HG02852 (cell line): ENCODE results near the gene COIL.
"Not testable (repeated sequence)": the region's sequence is repeated elsewhere in the genome, so short reads cannot be mapped to it uniquely, and the experiment has no call there.

Source experiments
- ATAC-seq: cut with Tn5 transposase; IDR thresholded peaks from one replicate; pipeline ENCODE4 v1.9.1; 2021; ENCODE audit warnings: mild to moderate bottlenecking, moderate library complexity; ENCODE audit not compliant: unreplicated experiment

The COIL gene, protein sequence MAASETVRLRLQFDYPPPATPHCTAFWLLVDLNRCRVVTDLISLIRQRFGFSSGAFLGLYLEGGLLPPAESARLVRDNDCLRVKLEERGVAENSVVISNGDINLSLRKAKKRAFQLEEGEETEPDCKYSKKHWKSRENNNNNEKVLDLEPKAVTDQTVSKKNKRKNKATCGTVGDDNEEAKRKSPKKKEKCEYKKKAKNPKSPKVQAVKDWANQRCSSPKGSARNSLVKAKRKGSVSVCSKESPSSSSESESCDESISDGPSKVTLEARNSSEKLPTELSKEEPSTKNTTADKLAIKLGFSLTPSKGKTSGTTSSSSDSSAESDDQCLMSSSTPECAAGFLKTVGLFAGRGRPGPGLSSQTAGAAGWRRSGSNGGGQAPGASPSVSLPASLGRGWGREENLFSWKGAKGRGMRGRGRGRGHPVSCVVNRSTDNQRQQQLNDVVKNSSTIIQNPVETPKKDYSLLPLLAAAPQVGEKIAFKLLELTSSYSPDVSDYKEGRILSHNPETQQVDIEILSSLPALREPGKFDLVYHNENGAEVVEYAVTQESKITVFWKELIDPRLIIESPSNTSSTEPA

DNA sequence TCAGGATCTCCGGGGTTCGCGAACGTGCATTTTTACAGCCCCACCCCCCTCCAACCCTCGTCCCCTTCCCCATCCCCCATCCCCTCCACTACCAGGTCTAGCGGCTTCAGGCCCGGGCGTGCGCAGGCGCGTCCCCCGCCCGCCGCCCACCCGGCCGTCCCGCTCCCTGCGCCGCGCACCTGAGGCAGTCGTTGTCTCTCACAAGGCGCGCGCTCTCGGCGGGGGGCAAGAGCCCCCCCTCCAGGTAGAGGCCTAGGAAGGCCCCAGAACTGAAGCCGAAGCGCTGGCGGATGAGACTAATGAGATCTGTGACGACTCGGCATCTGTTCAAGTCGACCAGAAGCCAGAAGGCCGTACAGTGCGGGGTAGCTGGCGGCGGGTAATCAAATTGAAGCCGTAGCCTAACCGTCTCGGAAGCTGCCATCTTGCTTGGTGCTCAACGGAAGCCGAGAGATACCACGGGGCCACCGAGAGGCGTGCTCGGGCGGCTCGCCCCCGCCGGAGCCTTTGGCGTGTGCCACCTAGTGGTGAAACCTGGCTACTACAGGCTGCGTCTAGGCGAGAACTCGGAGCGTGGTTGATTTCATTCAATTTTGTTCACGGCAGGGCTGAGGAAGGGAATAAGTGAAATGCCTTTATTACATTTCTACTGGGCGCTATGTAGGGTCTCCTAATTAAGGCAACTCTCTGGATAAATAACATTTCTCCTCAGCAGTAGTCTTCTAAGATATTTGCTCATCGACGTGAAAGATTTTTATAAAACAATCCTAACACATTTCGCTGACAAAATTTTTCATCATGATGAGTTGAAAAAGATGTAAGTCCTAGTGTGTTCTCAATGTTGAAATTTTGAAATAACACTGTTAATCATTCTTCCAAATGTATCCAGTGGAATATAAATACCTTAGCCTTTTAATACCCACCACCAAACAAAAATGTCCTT, at the start of gene COIL:
COIL (minus strand) TSS at position 455 of the 943 bp plus-strand sequence; CDS start at position 424, 31 bp downstream.
- peak; percentile 95 for ATAC-seq

- no peak for ATAC-seq
Observed at GRCh38 chr17:57010487-57010886, 49.6 kb upstream of the COIL start.

GRCh38 chr17:57009737-57010445, 49.0 kb upstream of the COIL start:
- peak; percentile 66 for ATAC-seq

DNA sequence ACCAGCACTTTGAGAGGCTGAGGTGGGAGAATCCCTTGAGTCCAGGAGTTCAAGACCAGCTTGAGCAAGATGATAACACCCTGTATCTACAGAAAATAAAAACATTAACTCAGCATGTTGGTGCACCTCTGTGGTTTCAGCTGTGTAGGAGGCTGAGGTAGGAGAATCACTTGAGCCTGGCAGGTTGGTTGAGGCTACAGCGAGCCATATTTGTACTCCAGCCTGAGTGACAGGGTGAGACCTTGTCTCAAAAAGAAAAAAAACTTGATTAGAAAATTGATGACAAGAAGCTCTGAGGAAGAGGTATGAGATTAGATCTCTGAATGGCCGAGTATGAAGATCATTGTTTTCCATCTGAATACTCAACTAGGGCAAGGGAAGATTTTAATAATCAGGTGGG, 48.1 kb upstream of the COIL start:
- ATAC-seq: no peak

DNA sequence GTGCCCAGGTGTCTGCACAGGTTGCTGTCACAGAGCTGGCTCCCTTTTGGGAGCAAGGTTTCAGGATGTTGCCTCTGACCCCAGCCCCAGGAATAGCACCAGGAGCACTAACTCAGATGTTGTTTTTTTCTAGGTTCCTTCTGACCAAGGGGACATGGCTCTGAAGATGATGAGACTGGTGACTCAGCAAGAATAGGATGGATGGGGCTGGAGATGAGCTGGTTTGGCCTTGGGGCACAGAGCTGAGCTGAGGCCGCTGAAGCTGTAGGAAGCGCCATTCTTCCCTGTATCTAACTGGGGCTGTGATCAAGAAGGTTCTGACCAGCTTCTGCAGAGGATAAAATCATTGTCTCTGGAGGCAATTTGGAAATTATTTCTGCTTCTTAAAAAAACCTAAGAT, 45.2 kb upstream of the COIL start:
- ATAC-seq: no peak

GRCh38 chr17:57004944-57005579, 44.2 kb upstream of the COIL start:
- ATAC-seq: peak; percentile 84

GRCh38 chr17:57002904-57003303, 42.1 kb upstream of the COIL start:
- no peak for ATAC-seq

DNA sequence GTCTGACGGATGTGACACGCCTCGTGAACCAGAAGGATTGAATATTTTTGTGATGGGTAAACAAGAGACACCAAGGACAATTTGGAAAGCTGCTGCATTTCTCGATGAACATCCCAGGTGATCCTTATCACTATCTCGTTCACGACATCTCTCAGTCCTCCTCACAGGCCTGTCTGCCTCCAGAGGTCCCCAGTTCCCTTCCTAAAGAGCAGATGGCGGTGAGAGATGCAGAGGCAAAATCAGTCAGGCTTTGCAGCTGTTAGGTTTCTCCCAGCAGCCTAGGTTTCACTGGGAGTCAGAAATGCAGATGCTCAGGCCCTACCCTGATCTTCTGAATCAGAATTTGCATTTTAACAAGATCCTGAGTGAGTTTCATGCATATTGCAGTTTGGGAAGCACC, 40.7 kb upstream of the COIL start:
- ATAC-seq: no peak

GRCh38 chr17:56997313-56997712, 36.5 kb upstream of the COIL start:
- ATAC-seq: no peak

DNA sequence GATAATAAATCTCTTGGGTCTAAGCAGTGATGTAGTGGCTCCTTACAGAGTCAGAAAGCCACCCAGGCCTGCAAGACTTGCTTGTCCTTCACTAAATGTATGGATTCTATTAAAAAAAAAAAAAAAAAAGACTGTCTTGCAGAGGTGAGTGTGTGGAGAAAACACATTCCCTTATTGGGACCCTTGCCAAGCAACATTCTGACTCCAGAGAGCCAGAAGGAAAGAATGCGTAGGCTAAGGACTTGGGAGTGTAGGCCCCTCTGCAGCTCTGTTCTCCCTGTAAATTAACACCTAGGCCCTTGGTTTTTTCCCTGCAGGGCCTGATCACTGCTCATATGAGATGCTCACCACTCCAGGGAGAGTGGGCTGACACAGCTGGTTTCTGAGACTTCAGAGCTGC, 34.9 kb upstream of the COIL start:
- no peak for ATAC-seq

DNA sequence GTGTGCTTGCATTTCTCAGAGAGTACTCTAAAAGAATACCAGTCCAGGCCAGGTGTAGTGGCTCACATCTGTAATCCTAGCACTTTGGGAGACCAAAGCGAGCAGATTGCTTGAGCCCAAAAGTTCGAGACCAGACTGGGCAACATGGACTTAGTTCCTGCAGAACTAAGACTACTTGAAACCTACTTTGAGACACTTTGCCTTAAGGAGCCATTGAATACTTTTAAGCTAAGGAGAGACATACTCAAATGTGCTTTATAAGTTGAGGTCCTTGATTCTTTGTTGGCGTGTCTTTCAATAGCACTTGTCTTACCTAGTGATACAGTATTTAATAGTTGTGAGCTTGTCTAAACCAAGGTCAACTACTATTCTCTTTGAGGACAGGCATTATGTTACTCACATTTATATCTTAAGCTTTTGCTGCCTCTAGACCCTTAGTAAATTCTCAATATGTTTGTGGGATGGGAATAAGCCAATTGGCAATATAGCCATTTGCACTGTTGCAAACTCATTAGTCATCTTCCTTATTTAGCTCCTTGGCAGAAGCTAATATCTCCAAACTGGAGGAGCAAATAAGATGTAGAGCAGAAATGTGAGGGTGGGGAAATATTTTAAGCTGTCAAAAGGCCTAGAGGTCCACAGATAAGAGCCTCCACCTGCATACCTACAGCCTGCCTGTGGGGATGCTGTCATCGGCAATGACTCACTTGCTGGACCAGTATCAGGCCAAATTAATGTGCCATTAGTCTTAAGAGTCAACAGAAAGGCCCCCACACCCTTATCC, 33.4 kb upstream of the COIL start:
- ATAC-seq: no peak

GRCh38 chr17:56992364-56992763, 31.5 kb upstream of the COIL start:
- no peak for ATAC-seq

DNA sequence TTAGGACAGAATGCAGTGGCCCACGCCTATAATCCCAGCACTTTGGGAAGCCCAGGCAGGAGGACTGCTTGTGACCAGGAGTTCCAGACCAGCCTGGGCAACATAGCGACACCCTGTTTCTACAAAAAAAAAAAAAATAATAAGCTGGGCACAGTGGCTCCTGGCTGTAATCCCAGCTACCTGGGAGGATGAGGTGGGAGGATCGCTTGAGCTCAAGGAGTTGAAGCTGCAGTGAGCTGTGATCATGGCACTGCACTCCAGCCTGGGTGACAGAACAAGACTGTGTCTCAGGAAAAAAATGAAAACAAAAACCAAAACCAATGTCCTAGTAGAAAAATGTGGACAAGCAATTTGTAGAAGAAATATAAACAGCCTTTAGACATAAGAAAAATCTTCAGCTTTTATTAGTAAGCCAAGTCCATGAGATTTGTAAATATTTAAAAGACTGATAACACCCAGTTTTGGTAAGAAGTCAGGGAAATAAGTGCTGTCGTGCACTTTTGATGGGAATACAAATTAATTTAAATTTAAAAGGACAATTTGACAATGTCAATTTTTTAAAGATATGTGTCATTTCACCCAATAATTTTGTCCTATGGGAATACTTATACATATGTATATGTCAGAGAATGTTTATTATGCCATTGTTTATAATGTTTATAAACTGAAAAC, 28.2 kb upstream of the COIL start:
- no peak for ATAC-seq

DNA sequence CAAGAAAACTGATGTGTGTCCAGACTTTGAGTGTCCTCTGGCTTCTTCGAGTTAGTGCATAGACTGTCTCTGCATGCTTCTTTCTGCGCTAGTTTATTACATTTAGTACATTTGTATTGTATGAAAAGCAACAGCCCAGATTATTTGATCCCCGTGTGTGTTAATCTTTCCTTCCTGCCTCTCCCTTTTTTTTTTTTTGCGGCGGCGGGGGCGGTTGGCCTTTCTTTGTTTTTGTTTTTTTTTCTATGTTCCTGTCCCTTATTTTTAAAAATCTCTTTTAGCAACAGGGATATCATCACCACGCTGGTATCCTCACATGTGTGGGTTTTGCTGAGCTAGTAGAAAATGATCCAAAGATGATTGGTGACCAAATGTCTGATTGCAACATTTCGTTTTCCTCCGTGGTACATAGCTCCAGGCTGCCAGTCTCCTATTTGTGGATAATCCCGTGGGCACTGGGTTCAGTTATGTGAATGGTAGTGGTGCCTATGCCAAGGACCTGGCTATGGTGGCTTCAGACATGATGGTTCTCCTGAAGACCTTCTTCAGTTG, 26.5 kb upstream of the COIL start:
- no peak for ATAC-seq

GRCh38 chr17:56985371-56986162, 24.7 kb upstream of the COIL start:
- ATAC-seq: no peak

DNA sequence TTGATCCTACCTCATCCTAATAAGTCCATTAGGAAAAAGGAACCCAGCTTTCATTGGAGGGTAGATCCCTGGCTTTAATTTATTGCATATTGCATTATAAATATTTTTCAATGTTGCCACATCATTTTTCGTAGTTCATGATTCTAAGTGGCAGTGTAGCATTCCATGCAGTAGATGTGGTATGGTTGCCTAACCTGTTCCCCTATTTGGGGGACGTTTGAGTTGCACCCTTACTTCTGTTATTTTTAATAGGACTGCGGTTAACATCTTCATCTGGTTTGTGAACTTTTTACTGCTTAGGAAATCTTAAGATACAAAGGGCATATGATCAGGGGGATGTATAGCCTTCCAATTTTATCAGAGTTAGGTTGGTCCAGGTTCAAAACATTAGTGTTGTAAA, 22.5 kb upstream of the COIL start:
- ATAC-seq: no peak

DNA sequence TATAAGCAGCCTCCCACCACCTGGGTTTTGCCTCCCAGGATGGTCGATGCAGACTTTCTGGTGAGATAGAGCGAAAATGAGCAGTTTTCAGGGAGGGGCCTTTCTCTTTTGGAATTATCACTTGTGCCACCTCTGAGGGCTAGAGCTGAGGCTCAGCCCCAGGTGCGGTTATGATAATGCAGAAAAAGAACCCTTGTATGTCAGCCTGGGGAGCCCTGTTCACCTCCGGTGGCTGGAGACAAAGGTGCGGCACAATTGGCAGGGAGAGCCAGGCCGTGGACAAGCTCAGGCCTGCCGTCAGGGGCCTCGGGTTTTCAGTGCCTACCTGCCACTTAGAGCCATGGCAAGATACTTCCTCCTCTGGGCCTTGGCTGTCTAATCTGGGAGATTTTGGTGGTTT, 21.5 kb upstream of the COIL start:
- ATAC-seq: no peak

GRCh38 chr17:56980526-56980925, 19.7 kb upstream of the COIL start:
- not testable (repeated sequence) for ATAC-seq
